D341Med (cell line): Measurements from ENCODE around the gene COL26A1.
"Not testable (repeated sequence)": the region's sequence is repeated elsewhere in the genome, so short reads cannot be mapped to it uniquely, and the experiment has no call there.

ENCODE experiments used
- DNase-seq: peaks from one replicate; pipeline ENCODE4 v3.0.0; 2012; ENCODE audit warnings: low spot score

COL26A1 gene

DNA sequence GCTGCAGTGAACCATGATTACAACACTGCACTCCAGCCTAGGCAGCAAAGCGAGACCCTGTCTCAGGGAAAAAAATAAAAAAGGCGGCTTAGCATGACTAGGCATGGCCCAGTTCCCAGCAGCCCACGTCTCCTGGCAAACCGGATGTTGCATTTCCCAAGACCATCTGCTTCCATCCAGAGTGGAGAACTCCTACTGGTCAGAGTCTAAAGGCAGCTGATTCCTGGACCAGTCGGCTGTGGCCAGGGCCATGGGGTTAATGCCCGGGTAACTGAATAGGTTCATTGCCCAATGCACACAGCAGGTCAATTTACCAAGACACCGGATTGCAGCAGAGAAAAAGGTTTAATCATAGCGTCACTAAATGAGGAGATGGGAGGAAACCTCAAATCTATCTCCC is 133.3 kb downstream of the COL26A1 start:
- no peak for DNase-seq

DNA sequence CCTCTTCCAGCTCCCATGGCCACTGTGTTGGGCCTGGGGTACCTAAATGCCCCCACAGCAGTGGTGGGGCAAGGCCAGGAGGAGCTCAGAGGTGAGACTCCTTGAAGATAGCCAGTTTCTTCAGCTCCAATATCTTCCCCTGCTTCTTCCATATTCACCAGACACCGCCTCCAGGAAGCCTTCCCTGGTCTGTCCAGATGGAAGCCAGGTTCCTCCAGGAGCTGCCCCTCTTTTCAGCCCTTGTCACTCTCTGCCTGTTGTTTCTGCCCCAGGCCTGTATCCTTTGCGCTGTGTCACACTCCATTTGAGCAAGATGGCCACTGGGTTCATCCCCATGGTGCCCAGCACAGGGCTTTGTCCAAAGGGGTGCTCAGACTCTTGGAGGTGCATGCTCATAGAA is 138.7 kb downstream of the COL26A1 start:
- DNase-seq: no peak

DNA sequence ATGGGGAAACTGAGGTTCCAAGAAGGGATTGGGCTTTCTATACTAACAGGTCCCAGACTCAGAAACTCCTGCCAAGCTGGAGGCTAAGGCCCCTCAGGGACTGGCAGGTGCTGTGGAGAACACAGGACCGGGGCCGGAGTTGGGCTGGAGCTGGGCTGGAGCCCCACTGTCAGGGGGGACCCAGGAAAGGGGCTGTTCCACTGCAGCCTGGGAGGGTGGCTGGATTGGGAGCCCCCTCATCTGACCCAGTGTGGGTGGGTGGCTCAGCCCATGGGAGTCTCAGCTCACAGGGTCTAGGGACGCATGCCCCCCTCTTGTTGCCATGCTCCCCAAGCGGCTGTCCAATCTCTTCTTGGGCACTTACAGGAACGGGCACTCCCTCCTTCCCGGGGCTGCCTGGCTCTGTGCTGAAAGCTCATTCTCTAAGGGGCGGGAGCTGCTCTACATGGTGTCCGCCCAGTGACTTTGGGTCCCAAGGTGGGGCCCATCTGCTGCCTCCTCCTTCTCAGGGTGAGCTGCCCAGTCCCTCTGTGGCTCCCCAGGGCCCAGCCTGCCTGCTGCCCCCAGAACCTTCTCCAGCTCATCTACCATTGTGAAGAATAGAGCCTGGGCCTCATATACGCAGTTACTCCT is 139.9 kb downstream of the COL26A1 start:
- no peak for DNase-seq

DNA sequence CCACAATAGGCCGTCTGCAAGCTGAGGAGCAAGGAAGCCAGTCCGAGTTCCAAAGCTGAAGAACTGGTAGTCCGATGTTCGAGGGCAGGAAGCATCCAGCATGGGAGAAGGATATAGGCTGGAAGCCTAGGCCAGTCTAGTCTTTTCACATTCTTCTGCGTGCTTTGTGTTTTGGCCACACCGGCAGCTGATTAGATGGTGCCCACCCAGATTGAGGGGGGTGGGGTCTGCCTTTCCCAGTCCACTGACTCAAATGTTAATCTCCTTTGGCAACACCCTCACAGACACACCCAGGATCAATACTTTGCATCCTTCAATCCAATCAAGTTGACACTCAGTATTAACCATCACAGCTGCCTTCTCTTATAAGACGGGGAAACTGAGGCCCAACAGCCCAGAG is 142.8 kb downstream of the COL26A1 start:
- DNase-seq: not testable (repeated sequence)

DNA sequence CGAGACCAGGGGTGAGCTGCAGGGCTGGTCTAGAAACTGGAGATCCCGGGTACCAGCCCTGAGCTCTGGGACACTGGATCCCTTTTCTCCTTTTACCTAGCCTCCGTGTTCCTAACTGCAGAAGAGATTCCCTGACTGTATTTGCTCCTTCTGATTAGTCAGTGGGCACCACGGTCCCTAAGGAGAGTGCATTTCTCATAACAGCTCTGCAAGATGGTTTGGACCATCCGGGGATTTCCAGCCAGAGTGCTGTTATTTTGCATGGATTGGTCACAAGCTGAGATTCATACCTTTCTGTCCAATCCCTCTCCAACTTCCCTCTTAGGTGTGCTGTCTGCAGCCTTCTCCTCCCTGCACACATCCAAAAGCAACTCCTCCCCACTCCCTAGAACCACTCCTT is 143.9 kb downstream of the COL26A1 start:
- no peak for DNase-seq

DNA sequence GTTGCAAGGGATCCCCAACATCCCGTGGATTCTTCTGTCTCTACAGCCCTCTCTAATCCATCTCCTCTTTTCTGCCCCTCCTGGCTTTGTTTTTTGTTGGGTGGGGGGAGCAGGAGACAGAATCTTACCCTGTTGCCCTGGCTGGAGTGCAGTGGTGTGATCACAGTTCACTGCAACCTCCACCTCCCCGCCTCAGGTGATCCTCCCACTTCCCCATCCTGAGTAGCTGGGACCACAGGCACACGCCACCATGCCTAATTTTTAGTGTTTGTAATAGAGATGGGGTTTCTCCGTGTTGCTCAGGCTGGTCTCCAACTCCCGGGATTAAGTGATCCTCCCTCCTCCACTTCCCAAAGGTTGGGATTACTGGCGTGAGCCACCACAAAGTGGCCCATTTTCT is 144.7 kb downstream of the COL26A1 start:
- DNase-seq: no peak

DNA sequence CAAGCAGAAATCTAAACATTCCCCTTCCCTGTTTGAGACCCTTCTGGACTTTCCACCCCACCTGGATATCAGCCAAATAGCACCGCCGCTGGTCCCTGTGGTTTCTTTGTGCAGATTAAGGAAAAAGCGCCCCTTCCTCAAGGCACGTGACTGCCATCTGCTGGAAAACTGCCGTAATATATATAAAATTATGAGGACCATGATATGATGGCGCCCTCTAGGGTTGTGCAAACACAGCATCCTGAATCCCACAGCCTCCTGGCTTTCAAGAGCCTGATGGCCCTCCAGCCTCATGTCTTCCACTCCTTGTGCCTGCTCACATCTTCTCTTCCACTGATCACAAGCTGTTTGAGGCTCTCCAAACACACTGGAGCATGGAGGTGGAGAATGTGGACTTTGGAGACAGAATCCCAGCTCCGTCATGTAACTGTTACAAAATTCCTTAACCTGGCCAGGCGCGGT is 145.1 kb downstream of the COL26A1 start:
- DNase-seq: peak; percentile 76

DNA sequence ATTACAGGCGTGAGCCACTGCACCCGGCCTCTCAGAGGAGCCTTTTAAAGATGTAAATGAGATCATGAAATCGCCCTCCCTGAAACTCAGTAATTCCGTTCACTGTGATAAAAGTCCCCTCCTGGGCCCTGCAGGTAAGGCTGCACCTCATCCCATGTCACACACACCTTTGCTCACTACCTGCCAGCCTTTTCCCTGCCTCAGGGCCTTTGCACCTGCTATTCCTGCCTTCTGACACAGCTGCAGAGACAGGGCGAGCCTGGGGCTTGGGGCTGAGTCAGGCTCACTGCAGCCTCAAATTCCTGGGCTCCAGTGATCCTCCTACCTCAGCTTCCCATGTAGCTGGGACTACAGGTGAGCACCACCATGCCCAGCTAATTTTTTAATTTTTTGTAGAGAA is 147.6 kb downstream of the COL26A1 start:
- no peak for DNase-seq

DNA sequence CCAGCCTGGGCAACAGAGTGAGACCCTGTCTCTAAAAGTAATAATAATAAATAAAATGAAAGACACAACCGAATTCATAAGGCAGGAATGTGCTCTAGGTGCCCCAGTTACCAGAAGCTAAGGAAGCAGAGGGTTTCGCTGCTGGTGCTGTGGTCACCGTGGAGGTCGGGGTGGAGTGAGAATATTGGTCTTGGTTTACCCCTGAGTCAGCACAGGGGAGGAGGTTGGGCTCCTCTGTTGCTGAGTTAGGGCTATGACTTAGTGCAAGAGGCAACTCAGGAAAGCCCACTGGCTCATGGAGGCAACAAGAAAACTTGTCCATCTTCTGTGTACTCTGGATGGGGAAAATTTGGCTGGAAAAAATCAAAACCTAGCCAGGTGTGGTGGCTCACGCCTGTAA is 149.3 kb downstream of the COL26A1 start:
- no peak for DNase-seq

DNA sequence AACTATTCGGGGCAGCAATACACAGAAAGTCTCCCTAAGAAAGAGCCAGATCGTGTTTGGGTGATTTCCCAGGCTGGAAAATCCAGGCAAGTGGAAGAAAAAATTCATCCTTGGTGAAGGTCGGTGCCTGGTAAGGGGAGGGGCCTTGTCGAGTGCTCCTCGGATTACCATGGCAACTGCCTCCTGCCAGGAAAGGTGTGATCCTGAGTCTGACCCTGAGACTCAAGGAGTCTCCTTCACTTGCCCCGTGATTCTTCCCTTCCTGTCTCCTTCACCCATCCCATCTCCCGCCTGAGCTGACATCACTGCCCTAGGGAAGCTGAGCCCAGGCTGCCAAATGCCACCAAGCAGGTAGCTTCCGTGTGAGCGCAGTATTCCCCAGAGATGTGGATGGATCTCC is 154.2 kb downstream of the COL26A1 start:
- no peak for DNase-seq

DNA sequence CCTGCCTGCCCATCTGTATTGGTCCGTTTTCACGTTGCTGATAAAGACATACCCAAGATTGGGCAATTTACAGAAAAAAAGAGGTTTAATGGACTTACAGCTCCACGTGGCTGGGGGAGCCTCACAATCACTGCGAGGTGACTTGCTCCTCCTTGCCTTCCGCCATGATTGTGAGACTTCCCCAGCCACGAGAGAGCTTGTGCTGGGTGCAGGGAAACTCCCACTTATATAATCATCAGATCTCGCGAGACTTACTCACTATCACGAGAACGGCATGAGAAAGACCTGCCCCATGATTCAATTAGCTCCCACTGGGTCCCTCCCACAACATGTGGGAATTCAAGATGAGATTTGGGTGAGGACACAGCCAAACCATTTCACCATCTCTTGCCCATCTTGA is 154.6 kb downstream of the COL26A1 start:
- DNase-seq: no peak

DNA sequence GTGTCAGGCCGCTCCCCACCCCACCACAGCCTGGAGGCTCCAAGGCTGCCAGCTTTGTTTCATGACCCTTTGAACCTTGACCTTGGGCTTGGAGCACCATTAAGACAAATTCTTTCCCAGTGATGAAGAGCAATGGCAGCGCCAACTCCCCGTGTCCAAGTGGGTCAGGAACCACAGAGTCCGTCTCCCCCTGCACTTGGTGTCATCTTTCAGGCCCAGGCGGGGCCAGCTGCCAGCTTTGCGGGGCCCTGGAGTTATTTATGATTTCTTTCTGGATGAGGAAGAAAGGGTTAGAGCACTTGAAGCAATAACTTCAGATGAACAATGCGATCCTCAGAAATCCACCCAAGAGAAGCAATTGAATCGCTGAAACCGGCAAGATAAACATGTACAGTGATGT is 155.7 kb downstream of the COL26A1 start:
- no peak for DNase-seq

DNA sequence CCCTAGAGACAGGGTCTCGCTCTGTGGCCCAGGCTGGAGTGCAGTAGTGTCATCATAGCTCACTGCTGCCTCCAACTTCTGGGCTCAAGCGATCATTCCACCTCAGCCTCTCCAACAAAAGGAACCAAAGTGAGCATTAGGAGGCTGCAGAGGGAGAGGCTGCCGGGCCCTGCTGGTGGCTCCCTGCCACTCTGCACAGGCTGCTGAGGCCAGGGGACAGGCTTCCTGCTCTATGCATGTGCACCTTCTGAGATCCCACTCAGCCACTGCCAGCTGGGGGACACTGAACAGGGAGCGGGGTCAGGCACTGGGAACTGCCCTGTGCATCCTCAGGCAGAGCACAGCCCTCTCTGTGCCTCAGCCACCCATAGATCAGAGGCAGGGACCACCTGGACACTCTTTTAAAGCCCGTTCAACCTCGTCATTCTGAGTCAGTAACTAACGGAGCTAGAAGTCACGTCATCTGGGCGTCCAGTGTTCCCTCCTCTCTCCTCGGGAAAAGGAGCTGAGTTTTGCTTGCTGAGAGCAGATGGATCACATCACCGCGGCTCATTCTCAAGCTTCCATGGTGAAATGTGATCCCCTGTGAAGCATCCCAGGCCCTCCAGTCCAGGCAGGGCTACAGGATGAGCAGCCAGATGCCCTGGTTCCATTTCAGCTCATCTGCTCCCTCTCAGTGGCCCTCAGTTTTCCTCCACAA is 156.8 kb downstream of the COL26A1 start:
- DNase-seq: no peak

DNA sequence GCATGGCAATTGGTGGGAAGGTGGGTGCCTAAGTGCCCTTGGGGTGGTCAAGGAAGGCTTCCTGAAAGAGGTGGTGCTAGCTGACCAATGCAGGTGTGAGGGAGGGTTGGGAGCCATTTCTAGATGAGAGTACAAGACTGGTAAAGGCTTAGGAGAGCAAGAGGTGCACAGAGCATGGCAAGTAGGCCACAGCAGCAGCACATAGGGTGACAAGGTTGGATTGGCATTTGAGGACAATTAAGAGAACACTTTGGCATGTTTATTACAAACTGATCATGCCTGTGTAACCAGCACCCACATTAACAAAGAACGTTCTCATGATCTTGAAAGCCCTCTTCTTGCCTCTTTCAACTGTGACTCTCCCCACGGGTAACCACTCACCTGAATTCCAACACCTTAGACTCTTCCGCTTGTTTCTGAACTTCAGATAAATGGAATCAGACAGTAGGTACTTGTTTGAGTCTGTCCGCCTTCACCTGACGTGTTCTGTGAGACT is 158.8 kb downstream of the COL26A1 start:
- no peak for DNase-seq

DNA sequence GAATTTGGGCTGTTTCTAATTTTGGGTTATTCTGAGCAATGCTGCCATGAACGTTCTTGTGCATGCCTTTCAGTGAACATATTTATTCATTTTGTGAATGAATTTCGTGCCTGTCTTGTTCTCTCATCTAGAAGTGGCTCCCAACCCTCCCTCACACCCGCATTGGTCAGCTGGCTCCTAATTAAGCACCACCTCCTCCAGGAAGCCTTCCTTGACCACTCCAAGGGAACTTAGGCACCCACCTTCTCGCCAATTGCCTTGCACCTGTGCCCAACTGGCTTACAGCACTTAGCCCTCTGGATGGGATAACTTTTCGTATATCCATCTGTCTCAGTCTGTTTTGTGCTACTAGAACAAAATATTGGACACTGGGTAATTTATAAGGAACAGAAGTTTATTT is 159.3 kb downstream of the COL26A1 start:
- DNase-seq: no peak

DNA sequence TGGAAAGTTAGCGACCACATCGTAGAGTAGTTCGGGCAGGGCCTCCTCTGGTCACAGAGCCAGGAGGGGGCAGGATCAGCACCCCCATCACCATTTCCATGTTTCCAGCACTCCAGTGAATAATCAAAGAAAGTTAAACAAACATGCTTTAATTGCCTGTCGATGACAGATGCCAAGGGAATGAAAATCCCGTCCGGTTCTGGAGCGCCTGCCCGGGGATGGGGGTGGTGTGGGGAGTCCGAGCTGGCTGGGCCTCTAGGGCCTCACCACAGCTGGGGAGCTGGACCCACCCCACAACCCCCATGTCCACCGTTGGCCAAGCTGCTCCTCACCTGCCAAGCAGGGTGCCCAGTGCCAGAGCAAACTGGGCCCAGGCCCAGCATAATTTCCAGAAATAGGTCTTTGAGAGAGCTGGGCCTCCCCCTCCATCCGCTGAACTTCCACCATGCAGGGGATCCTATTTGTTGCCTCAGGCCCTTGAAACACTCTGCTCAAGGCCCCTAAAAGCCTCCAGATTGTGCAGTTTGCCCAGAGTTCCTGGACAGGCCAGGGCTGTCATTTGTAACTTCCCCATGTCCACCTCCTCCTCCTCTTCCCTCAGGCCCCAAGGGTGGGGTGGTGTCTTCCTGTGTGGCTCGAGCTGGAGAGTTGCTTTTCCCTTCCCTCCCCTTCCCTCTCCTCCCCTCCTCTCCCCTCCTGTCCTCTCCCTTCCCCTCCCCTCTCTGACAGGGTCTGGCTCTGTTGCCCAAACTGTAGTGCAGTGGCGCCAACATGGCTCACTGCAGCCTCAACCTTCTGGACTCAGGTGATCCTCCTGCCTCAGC is 165.4 kb downstream of the COL26A1 start:
- no peak for DNase-seq

DNA sequence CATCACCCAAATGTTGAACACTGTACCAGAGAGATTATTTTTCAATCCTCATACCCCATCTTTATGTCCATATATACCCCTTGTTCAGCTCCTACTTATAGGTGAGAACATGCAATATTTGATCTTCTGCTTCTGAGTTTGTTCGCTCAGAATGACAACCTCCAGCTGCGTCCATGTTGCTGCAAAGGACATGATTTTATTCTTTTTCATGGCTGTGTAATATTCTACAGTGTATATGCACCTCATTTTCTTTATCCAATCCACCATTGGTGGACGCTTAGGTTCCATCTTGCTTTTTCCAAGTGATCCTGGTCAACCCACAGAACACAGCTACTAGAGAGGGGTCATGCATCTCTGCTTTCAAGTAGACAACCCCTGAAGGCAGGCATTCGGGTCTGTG is 166.9 kb downstream of the COL26A1 start:
- no peak for DNase-seq

DNA sequence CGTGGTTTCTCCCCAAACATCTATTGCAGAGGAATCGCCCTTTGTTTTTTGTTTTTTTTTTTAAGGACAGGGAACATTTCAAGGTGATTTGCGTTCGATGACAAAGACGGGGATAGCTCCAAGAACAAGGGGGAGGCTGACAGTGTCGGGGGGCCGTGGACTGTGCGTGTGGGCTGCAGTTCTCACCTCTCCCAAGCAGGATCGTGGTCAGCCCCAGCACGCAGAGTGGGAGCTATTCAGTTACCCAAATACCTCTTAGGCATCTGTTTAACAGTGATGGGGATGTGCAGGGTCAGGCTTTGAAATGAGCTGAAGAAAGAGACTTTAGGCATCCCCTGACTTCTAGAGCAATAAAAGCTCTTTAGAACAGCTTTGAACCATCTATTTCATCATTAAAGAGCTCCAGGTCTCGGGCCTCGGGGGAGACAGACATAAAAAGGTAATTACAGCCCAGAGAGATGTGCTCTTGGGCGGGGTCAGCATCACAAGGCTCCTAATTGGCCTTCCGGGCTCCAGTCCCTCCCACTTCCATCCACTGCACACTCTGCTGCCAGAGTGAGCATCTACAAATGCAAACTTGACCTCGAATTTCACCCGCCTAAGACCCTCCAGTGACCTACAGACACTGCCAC is 169.2 kb downstream of the COL26A1 start:
- no peak for DNase-seq

DNA sequence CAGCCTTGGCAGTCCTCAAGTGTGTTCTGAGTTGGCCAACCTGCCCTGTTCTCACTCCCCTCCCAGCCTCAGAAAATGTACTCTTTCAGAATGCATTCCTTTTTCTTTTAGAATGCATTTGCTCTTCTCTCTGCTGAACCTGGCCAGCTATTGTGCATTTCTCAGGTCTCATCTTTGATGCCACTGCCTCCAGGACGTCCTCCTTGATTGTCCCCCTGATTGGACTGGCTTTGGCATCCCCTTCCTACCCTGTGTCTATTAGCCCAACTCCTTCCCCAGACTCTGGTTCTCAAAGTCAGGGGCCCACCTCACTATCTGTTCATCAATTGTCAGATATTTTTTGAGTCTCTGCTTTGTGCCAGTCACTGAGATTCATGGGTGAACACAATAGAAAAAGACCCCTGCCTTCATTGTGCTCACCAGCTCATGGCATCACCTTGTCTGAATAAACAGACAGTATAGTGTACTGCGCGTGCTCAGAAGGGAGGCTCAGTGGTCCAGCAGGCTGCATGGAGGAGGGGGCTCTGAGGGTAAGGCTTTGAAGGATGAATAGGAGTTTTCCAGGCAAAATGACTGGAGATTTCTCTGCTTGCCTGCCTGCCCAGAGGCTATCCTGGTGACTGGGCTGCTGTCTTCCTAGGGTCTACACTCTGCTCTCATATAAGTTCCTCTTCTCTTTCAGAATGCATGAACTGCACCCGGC is 169.9 kb downstream of the COL26A1 start:
- no peak for DNase-seq

DNA sequence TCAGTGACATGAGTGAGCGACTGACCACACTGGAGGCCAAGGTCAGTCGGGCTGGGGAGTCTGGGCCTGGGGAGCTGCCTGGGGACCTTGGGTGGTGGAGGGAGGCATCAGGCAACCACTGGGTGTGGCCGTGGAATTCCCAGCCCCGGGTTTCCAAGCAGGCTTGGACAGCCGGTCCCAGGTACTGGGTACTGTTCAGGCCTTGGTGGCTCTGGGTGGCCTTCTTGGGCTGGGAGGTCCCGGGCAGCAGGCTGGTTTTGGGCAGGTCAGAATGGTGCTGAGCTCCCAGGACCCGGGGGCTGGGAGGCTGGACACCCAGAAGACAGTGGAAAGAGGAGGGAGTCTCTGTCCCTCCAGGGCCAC is 170.4 kb downstream of the COL26A1 start:
- no peak for DNase-seq

DNA sequence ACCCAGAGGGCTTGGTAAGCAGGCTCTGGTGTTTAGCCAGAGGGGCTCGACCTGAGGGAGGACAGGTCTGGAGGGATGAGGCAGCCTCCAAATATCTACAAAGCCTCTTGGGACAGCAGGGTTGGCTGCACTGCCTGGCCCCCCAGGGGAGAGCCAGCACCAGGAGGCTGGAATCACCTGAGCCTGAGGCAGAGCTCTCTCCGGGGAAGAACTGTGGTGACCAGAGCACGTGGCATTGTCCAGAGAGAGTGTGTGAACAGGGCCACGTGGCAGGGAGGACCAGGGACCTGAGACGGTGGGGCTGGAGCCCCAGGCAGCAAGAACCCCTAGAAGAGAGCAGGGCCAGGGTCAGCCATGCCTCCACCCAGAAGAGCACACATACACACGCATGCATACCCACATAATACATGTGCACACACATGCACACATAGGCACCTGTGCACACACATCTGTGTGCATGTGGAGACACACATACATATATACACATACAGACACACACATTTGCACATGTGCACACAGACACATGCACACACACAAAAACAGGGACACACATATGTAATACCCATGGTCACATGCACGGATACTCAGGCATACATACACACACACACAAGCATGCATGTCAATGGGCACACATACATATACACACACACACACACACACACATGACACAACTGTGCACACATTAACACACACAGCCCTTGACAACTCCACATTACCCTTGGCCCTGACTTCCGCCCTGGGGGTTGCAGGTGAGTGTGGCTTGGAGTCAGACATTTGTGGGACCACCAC is 171.5 kb downstream of the COL26A1 start:
- no peak for DNase-seq
